NCI-H1694 (cell line): Measurements from ENCODE around the gene FYCO1.

ENCODE experiments used
- DNase-seq: peaks from one replicate; lab custom pipeline; 2025; lab: John Stamatoyannopoulos, UW

The FYCO1 gene

GRCh38 chr3:45943207-45943846, 52.3 kb downstream of the FYCO1 start, which contains the start of gene CXCR6:
Gene CXCR6, plus strand, starts transcription at chr3:45943464. Its CDS starts 3,018 bp downstream, at chr3:45946482.
- DNase-seq: no peak

DNA sequence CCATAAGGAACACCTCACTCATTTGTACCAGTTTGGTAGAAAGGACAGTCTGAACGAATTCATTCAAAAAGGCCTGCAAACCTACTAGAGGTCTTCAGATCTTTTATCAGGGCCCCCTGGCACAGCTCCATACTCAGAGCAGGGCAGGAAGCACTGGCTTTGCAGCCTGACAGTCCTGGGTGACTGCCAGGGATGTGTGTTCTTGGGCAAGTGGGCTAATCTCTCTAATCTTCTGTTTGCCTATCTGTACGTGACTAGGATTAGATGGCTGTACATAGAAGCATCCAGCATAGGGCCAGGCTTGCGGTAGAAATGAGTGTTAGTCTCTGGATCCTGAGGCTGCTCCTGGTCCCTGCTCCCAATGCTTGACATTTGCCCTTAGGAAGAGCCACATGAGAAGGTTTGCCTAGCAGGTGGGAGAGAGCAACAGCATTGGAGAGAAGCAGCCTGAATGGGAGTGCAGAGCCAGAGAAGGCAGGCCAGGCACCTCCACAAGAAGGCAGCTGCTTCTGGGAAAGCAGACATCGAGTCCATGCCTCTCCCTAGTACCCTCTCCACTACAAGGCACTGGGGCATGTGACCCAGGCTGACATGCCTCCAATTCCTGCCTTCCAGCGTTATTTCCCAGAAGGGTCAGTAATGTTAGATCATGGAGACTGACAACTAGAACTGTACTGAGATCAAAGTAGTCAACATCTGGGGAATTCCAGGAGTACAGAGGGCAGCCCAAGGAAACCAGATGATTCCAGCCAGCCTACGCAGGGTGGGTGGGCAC, 53.4 kb downstream of the FYCO1 start:
- DNase-seq: no peak

GRCh38 chr3:45940781-45941365, 54.8 kb downstream of the FYCO1 start:
- no peak for DNase-seq

GRCh38 chr3:45940004-45940780, 55.4 kb downstream of the FYCO1 start:
- no peak for DNase-seq

DNA sequence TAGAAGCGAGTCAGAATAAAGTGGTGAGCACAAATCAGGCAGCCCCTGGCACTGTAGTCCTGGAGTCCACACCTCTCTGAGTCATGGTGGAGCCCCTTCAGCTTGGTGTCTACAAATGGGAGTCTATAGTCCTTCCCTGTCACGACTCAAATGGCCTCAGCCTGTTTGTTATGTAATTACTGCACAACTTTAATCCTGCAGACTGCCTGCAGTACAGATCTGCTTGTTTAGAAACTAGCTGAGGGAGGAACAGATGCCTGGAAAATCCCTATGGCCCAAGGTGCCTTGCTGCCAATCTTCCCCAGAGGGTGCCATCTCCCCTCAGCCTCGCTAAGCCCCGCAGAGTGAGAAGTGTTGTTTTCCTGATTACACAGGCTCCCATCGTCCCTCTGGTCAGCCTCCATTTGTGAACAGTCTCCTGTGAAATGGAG, 56.3 kb downstream of the FYCO1 start:
- no peak for DNase-seq

DNA sequence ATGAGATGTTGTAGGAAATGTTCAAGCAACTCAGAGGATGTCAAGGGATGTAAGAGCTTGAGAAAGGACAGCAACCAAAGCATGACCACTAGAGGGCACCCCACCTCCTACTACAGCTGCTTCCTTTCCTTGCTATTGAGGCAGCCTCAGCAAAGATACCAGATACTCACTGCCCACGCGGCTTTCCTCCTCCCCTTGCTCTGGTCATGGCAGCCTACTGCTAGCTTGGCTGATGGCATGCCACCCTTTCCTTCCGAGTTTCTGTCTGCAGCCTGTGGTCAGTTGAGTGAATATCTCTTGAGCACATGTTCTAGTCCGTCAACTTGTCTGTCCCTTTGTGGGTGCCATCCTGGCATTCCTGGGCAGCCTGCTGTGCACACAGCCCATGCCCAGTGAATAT, 56.8 kb downstream of the FYCO1 start:
- peak; percentile 56 for DNase-seq

- no peak for DNase-seq
These were observed 57.6 kb downstream of the FYCO1 start for GRCh38 chr3:45938043-45938435.

DNA sequence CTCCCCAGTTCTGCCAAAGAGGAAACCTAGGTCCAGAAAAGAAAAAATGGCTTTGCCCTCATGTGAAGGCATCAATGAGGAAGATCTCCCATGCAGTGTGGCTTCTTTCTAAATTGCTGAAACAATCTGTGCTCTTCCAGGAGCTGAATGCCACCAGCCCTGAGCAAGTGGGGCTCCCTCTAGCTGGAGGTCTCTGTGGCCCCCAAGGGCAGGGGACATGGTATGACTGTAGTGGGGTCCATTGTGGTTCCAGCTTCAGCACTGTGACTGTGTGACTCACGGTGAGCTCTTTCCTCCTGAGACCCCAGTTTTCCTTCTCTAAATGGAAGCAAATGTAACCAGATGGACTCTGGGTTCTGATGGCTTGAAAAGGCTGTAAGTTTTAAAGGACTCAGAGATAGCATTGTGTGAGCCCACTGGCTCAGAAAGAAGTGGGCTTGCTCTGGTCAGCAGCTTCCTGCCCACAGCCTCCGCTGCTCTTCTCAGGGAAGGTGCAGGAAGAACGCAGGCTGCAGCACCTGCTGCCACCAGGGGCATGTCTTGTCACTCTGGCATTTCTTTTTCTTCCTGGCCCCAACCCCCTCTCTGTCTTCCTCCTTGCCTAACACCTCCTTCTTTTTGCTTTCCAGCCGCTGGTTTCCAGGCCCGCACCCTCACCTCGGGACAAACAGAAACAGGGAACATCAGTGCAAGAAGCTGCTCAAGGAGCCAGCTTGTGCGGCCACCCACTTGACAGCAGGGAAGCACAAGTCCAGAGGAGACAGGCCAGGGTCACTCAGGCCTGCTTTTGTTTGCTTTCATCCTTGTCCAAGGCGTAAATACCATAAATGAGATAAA, 58.2 kb downstream of the FYCO1 start:
- no peak for DNase-seq

DNA sequence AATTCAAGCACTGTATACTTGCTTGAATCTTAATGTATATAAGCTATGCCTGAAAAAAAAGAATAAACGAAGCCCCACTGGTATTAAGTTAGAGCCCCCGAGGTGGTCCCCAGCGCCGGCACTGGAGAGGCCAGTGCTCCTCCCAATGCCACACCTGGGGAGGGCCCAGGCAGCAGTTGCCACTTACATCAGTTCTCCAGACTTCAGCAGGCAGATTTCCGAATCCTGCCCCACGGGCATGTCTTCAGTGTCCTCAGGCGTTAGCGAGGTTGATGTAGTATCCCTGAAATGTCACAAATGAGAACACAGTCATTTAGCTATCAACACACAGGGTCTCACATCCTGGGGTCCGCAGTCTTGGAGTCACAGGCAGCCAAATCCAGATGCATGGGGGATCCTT, 59.4 kb downstream of the FYCO1 start:
- no peak for DNase-seq

GRCh38 chr3:45933591-45933990, 62.0 kb downstream of the FYCO1 start:
- DNase-seq: no peak

GRCh38 chr3:45932112-45932511, 63.5 kb downstream of the FYCO1 start:
- DNase-seq: no peak

DNA sequence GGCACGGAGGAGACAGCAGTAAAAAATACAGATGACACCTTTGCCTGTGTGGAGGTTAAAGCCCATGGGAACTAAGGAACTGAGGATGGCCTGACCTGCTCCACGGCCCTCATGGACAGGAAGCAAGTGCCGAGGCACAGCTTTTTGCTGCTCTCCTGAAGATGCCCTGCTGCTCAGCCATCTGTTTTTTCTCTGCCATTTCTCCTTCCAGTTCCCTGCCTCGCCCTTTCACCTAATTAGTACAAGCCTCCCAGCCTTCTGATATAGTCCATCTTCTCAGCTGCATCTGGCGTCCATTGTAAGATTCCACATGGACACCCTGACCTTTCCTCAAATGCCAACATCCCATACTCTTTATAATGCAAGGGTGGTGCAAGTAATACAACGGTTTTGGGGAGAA, 64.1 kb downstream of the FYCO1 start:
- DNase-seq: no peak

DNA sequence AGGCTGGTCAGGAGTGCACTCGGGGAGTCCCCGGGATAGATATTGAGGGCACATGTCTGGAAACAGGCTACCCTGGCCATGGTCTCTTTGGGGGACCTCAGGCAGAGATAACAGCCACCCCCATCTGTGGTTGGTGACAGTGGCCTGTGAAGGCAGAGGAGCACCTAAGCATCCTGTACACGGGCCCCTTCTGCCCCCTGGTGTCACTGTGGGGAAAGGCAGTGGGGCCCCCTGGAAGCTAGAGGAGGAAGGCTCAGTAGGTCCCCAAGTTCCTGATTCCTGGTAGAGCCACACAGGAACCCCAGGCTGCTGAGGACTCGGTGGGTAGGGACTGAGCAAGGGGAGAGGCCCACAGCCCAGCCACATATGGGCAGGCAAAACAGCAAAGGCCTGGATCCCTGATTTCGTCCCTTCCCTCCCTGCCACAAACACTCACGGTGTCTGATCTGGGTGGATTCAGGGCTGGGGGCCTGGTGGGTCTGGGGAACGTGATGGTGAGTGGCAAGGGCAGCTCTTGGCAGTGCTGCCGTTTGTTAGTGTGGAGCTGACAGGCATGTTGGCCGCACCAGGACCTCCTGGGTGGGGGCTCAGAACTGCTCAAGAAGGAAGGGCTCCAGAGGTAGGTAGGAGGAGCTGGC, 66.5 kb downstream of the FYCO1 start:
- peak; percentile 0 for DNase-seq

GRCh38 chr3:45927881-45928280, 67.7 kb downstream of the FYCO1 start:
- no peak for DNase-seq

GRCh38 chr3:45923755-45924154, 71.9 kb downstream of the FYCO1 start:
- DNase-seq: no peak

DNA sequence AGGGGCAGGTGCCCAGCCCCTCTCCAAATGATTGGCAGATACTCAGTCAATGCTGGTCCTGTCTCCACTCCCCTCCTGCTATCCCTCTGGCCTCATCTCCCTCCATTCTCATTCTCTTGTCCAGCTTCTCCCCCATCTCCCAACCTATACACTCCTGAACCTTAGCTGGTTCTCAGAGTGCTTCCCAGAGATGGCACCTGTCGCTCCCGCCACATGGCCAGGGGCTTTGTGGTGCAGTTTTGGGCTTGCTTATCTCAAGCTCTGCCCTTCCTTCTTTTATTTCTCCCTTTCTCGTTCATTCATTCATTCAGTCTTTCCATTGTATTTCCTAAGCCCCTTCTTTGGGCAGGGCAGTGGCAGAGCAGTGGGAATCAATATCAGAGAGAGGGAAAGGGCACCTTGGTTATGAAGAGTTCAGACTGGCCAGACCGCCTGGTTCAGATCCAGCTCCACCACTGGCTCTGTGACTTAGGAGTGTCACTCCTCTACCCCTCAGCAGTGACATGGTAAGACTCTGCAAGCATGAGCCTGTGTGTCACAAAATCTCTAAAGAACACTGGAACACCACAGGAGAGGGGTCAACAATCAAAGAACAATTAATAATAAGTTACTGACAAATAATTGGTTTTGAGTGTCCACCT, 72.6 kb downstream of the FYCO1 start:
- no peak for DNase-seq

- no peak for DNase-seq
These were observed 73.6 kb downstream of the FYCO1 start for GRCh38 chr3:45922039-45922326.

DNA sequence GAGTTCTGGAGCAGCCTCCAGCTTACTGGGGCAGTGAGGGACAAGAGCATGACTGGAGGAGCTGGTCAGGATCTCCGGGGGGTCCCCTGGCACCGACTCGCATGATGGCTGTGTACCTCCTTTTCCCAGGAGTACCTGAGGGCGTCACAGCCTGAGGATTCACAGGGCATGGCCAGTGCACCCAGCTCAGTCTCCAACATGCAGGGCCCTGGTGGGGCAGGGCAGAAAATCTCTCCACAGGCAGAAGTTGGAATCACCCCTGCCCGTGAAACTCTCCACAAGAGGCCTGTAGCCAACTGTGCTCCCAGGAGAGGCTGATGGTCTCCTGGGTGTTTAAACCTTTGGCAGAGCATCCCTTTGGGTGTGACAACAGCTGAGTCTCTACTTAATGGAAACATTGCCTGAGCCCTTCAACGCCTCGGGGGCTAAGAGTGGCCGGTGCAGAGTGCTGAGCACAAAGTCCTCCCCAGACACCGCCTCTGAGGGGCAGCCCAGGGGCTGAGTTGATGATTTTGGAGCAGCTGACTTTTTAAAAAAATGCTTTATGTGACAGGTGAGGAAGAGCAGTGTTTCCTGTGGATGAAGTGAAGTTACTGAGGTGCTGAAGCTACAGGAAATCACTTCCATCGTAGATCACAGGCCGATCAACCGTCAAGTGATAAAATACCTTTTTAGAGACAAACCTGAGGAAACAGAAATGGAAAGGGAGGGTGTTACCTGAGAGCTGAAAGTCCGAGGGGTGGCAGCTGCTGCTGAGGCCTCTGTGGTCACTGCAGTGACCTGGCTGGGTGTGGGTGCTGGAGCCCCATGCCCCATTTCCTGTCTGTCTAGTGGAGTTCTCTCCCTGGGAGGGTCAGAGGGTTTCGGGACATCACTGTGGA, 74.2 kb downstream of the FYCO1 start:
- DNase-seq: no peak

GRCh38 chr3:45917146-45917898, 78.3 kb downstream of the FYCO1 start:
- no peak for DNase-seq
